Activated T-cell treated with anti-CD3 and anti-CD28 coated beads for 1 hour (primary cell): Measurements from ENCODE around the gene MCUB.

Experiments
- DNase-seq: peaks from one replicate; pipeline ENCODE4 v3.0.0-alpha.2; 2020; ENCODE audit warnings: low read depth

The MCUB gene

GRCh38 chr4:109682875-109683274 is 122.8 kb downstream of the MCUB start:
- no peak for DNase-seq

GRCh38 chr4:109683621-109684253 is 123.7 kb downstream of the MCUB start:
- no peak for DNase-seq

- no peak for DNase-seq
These were observed 124.7 kb downstream of the MCUB start for GRCh38 chr4:109684727-109685126.

- DNase-seq: no peak
These were observed 130.8 kb downstream of the MCUB start for GRCh38 chr4:109690690-109691410.

- DNase-seq: no peak
These were observed 131.4 kb downstream of the MCUB start for GRCh38 chr4:109691411-109691920.

GRCh38 chr4:109698656-109699055 is 138.6 kb downstream of the MCUB start:
- DNase-seq: no peak

- DNase-seq: no peak
These were observed 139.6 kb downstream of the MCUB start for GRCh38 chr4:109699553-109700225.

- no peak for DNase-seq
These were observed 141.7 kb downstream of the MCUB start for GRCh38 chr4:109701566-109702410.

GRCh38 chr4:109702950-109703663 is 143.1 kb downstream of the MCUB start, which contains the start of gene CASP6:
TSS of gene CASP6 (minus strand) at chr4:109703445. CDS start at chr4:109703395, 50 bp downstream.
- DNase-seq: peak; percentile 65

- no peak for DNase-seq
These were observed 143.8 kb downstream of the MCUB start for GRCh38 chr4:109703664-109704361.

- no peak for DNase-seq
These were observed 148.4 kb downstream of the MCUB start for GRCh38 chr4:109708435-109708834.

- DNase-seq: no peak
These were observed 148.9 kb downstream of the MCUB start for GRCh38 chr4:109708990-109709389.

GRCh38 chr4:109713500-109713899 is 153.5 kb downstream of the MCUB start:
- no peak for DNase-seq

- DNase-seq: no peak
These were observed 158.7 kb downstream of the MCUB start for GRCh38 chr4:109718759-109719158.

GRCh38 chr4:109719604-109720003 is 159.6 kb downstream of the MCUB start:
- no peak for DNase-seq

- DNase-seq: no peak
These were observed 161.0 kb downstream of the MCUB start for GRCh38 chr4:109721033-109721432.

GRCh38 chr4:109722357-109722756 is 162.3 kb downstream of the MCUB start:
- no peak for DNase-seq

GRCh38 chr4:109723110-109723509 is 163.1 kb downstream of the MCUB start:
- no peak for DNase-seq

GRCh38 chr4:109728385-109728784 is 168.3 kb downstream of the MCUB start:
- no peak for DNase-seq

- DNase-seq: no peak
These were observed 169.2 kb downstream of the MCUB start for GRCh38 chr4:109729117-109729717.
